ENCODE measurements around the gene FOXB1.

DNA sequence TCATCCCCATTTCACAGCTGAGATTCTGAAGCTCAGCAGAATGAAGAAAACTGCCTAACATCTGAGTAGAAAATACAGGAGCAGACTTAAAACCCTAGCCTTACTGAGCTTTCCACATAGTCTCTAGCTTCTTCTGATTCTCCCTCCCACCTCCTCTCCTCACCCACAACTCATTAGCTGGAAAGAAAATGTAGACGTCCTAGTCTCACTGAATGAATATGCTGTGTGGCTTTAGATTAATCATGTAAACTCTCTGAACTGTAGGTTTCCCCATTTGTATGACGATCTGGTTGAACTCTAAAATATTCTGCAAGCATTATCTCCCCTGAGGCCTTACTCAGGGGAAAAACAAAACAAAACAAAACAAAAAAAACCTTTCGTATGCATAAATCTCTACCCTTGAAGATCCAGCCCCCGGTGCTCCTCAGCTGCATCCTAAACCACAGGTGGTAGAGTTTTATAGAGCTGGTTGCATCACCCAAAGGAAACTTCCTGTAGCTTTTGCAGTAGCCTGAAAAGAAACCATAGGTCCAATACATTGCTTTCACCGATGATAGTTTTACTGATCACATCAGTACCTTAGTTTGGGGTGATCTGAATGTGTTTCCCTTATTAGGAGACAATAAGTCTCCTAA lies 40.6 kb downstream of the FOXB1 start:
- TF ChIP-seq, protein P1, sequence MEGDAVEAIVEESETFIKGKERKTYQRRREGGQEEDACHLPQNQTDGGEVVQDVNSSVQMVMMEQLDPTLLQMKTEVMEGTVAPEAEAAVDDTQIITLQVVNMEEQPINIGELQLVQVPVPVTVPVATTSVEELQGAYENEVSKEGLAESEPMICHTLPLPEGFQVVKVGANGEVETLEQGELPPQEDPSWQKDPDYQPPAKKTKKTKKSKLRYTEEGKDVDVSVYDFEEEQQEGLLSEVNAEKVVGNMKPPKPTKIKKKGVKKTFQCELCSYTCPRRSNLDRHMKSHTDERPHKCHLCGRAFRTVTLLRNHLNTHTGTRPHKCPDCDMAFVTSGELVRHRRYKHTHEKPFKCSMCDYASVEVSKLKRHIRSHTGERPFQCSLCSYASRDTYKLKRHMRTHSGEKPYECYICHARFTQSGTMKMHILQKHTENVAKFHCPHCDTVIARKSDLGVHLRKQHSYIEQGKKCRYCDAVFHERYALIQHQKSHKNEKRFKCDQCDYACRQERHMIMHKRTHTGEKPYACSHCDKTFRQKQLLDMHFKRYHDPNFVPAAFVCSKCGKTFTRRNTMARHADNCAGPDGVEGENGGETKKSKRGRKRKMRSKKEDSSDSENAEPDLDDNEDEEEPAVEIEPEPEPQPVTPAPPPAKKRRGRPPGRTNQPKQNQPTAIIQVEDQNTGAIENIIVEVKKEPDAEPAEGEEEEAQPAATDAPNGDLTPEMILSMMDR (IDR thresholded peaks at IDR 0.05) = no peak
- TF ChIP-seq POLR2A (IDR thresholded peaks at IDR 0.05) (no peak), EP300 (IDR thresholded peaks at IDR 0.05) (no peak)
